Activated CD8-positive, alpha-beta memory T cell treated with anti-CD3 and anti-CD28 coated beads, Interleukin-2, amount 10 ng/mL, durations not matched to agents 7 days and 5 days (primary cell): ENCODE measurements around the gene CFAP43. TPM values are rescaled to one million over a fixed set of nuclear protein-coding genes. Genes with fewer than 3 reads are reported as not detected.
A peak's percentile ranks its signal among the peaks of the same experiment; 100 is the strongest.

ENCODE experiments used
- ATAC-seq: fragments of 150-1000 bp; cut with Tn5 transposase; one replicate; pipeline ENCODE4 v1.10.0; 2021; ENCODE audit warnings: moderate library complexity
- CTCF ChIA-PET: fragments of 350-600 bp; sonication (Branson Sonifier 250); formaldehyde crosslinking; loops from one replicate; lab custom pipeline; 2021; ENCODE audit warnings: antibody characterized with exemption; lab: Charles Lee
- DNase-seq: peaks from one replicate; pipeline ENCODE4 v3.0.0-alpha.2; 2020
- H3K27ac Mint-ChIP-seq: one replicate; pipeline ENCODE4 v1.8.0; 2021; ENCODE audit warnings: mild to moderate bottlenecking, mixed read lengths
- H3K27me3 Mint-ChIP-seq: one replicate; pipeline ENCODE4 v1.8.0; 2021; ENCODE audit warnings: mixed read lengths
- H3K36me3 Mint-ChIP-seq: one replicate; pipeline ENCODE4 v1.8.0; 2021; ENCODE audit warnings: mild to moderate bottlenecking, mixed read lengths
- H3K4me1 Mint-ChIP-seq: one replicate; pipeline ENCODE4 v1.8.0; 2021; ENCODE audit warnings: mixed read lengths
- H3K4me3 Mint-ChIP-seq: one replicate; pipeline ENCODE4 v1.8.0; 2021; ENCODE audit warnings: mild to moderate bottlenecking, moderate library complexity, mixed read lengths
- H3K9me3 Mint-ChIP-seq: one replicate; pipeline ENCODE4 v1.8.0; 2022; ENCODE audit warnings: low read depth, mixed read lengths
- total RNA-seq, 2 experiments: library from RNA; stranded (reverse); gene quantifications; one replicate each; pipeline ENCODE4 v1.2.3, GENCODE V29; 2021

The CFAP43 gene
- total RNA-seq, 2 experiments from 2014 or later = not detected

GRCh38 chr10:104139221-104139620 lies 92.9 kb downstream of the CFAP43 start:
- Mint-ChIP-seq H3K4me3 (no peak overlapping the region), H3K27me3 (peaks cover 41% of the 10 kb centered on the region), H3K9me3 (no peaks in the 10 kb centered on the region), H3K27ac (no peak overlapping the region), H3K36me3 (no peaks in the 10 kb centered on the region), H3K4me1 (no peaks in the 10 kb centered on the region)
- ATAC-seq (no peak), DNase-seq (no peak)
- CTCF ChIA-PET = interaction anchor here (0.8 to 1.4 kb wide), 3 partner anchors 8 to 251 kb away, joined by 3 to 7 read pairs (median 4); partner anchors contain the start of gene SFR1

GRCh38 chr10:104138131-104138530 lies 94.0 kb downstream of the CFAP43 start:
- Mint-ChIP-seq H3K4me3 (no peak overlapping the region), H3K27me3 (peaks cover 48% of the 10 kb centered on the region), H3K4me1 (no peaks in the 10 kb centered on the region), H3K36me3 (no peaks in the 10 kb centered on the region), H3K27ac (no peak overlapping the region), H3K9me3 (no peaks in the 10 kb centered on the region)
- CTCF ChIA-PET = interaction anchor here (1.2 to 1.4 kb wide), 2 partner anchors 9 to 250 kb away, joined by 4 to 7 read pairs; no protein-coding TSS in a partner anchor
- DNase-seq (no peak), ATAC-seq (no peak)

- CTCF ChIA-PET = interaction anchor here (0.7 kb wide), 1 partner anchor 9 kb away, joined by 3 read pairs; no protein-coding TSS in a partner anchor
- Mint-ChIP-seq H3K27ac (no peak overlapping the region), H3K27me3 (peaks cover 22% of the 10 kb centered on the region), H3K36me3 (peaks cover 11% of the 10 kb centered on the region), H3K4me3 (no peak overlapping the region), H3K9me3 (no peaks in the 10 kb centered on the region), H3K4me1 (peaks cover 4% of the 10 kb centered on the region)
- DNase-seq = no peak
- ATAC-seq = no peak
These were observed 102.1 kb downstream of the CFAP43 start for GRCh38 chr10:104130041-104130440.

- Mint-ChIP-seq H3K27me3 (peaks cover 8% of the 10 kb centered on the region), H3K9me3 (no peaks in the 10 kb centered on the region), H3K4me1 (peaks cover 13% of the 10 kb centered on the region), H3K4me3 (no peak overlapping the region), H3K36me3 (peaks cover 16% of the 10 kb centered on the region), H3K27ac (no peak overlapping the region)
- DNase-seq (no peak), ATAC-seq (no peak)
- CTCF ChIA-PET = interaction anchor here (0.6 to 1.4 kb wide), 2 partner anchors 13 to 486 kb away, joined by 3 to 5 read pairs; no protein-coding TSS in a partner anchor
These were observed 104.0 kb downstream of the CFAP43 start for GRCh38 chr10:104128214-104128613.

- Mint-ChIP-seq H3K4me1 (peaks cover 19% of the 10 kb centered on the region), H3K36me3 (peaks cover 16% of the 10 kb centered on the region), H3K9me3 (no peaks in the 10 kb centered on the region), H3K4me3 (no peak overlapping the region), H3K27me3 (no peaks in the 10 kb centered on the region), H3K27ac (no peak overlapping the region)
- ATAC-seq = peak; percentile 39
- DNase-seq = no peak
- CTCF ChIA-PET = interaction anchor here (1.1 to 1.5 kb wide), 3 partner anchors 12 to 239 kb away, joined by 3 to 8 read pairs (median 5); no protein-coding TSS in a partner anchor
These were observed 104.8 kb downstream of the CFAP43 start for GRCh38 chr10:104127411-104127810.

- H3K4me1 Mint-ChIP-seq = peaks cover 33% of the 10 kb centered on the region
- CTCF ChIA-PET = interaction anchor here (0.6 to 5.1 kb wide), 8 partner anchors 140 to 411 kb away, joined by 3 to 31 read pairs (median 4); no protein-coding TSS in a partner anchor
- no peaks in the 10 kb centered on the region for H3K27me3 Mint-ChIP-seq
- no peak for DNase-seq
- H3K27ac Mint-ChIP-seq = peak overlapping the region; percentile 45
- no peaks in the 10 kb centered on the region for H3K9me3 Mint-ChIP-seq
- peaks cover 16% of the 10 kb centered on the region for H3K36me3 Mint-ChIP-seq
- no peak for ATAC-seq
- H3K4me3 Mint-ChIP-seq = peak overlapping the region; percentile 82
These were observed 108.8 kb downstream of the CFAP43 start for GRCh38 chr10:104123397-104123796.

- Mint-ChIP-seq H3K27ac (peak overlapping the region; percentile 97), H3K36me3 (peaks cover 16% of the 10 kb centered on the region), H3K27me3 (peaks cover 3% of the 10 kb centered on the region), H3K4me3 (peak overlapping the region; percentile 82), H3K9me3 (no peaks in the 10 kb centered on the region), H3K4me1 (peaks cover 33% of the 10 kb centered on the region)
- DNase-seq (no peak), ATAC-seq (no peak)
- CTCF ChIA-PET = interaction anchor here (0.6 to 5.1 kb wide), 31 partner anchors 9 to 464 kb away, joined by 3 to 31 read pairs (median 4); partner anchors contain the start of gene SLK
These were observed 109.7 kb downstream of the CFAP43 start for GRCh38 chr10:104122225-104123107.

- peaks cover 16% of the 10 kb centered on the region for H3K36me3 Mint-ChIP-seq
- CTCF ChIA-PET = interaction anchor here (0.7 to 5.1 kb wide), 35 partner anchors 8 to 463 kb away, joined by 3 to 31 read pairs (median 4); partner anchors contain the start of gene SLK
- peak; percentile 96 for ATAC-seq
- H3K9me3 Mint-ChIP-seq = no peaks in the 10 kb centered on the region
- peak within 1 kb of the TSS; percentile 97 for H3K27ac Mint-ChIP-seq
- peaks cover 33% of the 10 kb centered on the region for H3K4me1 Mint-ChIP-seq
- peaks cover 7% of the 10 kb centered on the region for H3K27me3 Mint-ChIP-seq
- H3K4me3 Mint-ChIP-seq = peak within 1 kb of the TSS; percentile 82
- DNase-seq = peak; percentile 99
These were observed 110.5 kb downstream of the CFAP43 start, which contains the start of gene SFR1 for GRCh38 chr10:104121485-104122224. Gene SFR1 (plus strand): TSS chr10:104122171. CDS start chr10:104122184, 13 bp downstream.

GRCh38 chr10:104120903-104121484 lies 111.2 kb downstream of the CFAP43 start:
- Mint-ChIP-seq H3K4me3 (peak overlapping the region; percentile 82), H3K4me1 (peaks cover 33% of the 10 kb centered on the region), H3K36me3 (peaks cover 11% of the 10 kb centered on the region), H3K9me3 (no peaks in the 10 kb centered on the region), H3K27me3 (peaks cover 7% of the 10 kb centered on the region), H3K27ac (peak overlapping the region; percentile 97)
- ATAC-seq = peak; percentile 24
- CTCF ChIA-PET = interaction anchor here (0.7 to 5.1 kb wide), 29 partner anchors 9 to 408 kb away, joined by 3 to 31 read pairs (median 4); partner anchors contain the start of gene SLK
- peak; percentile 91 for DNase-seq

- Mint-ChIP-seq H3K36me3 (peaks cover 10% of the 10 kb centered on the region), H3K27ac (peak overlapping the region; percentile 97), H3K4me1 (peaks cover 33% of the 10 kb centered on the region), H3K27me3 (peaks cover 7% of the 10 kb centered on the region), H3K9me3 (no peaks in the 10 kb centered on the region), H3K4me3 (peak overlapping the region; percentile 82)
- DNase-seq (no peak), ATAC-seq (no peak)
- CTCF ChIA-PET = interaction anchor here (0.8 to 5.1 kb wide), 13 partner anchors 10 to 233 kb away, joined by 3 to 31 read pairs (median 6); partner anchors contain the start of gene SLK
These were observed 111.7 kb downstream of the CFAP43 start for GRCh38 chr10:104120512-104120902.

GRCh38 chr10:104119996-104120395 lies 112.2 kb downstream of the CFAP43 start:
- Mint-ChIP-seq H3K4me3 (peak overlapping the region; percentile 82), H3K27me3 (peaks cover 7% of the 10 kb centered on the region)
- CTCF ChIA-PET = interaction anchor here (0.8 to 5.1 kb wide), 5 partner anchors 28 to 232 kb away, joined by 3 to 31 read pairs (median 5); no protein-coding TSS in a partner anchor

GRCh38 chr10:104117839-104118323 lies 114.3 kb downstream of the CFAP43 start:
- Mint-ChIP-seq H3K27ac (no peak overlapping the region), H3K4me1 (peaks cover 20% of the 10 kb centered on the region)
- CTCF ChIA-PET = no interaction called here

More at GRCh38 chr10:104119996-104120395, 112.2 kb downstream of the CFAP43 start:
- Mint-ChIP-seq H3K27ac (no peak overlapping the region), H3K9me3 (no peaks in the 10 kb centered on the region), H3K4me1 (peaks cover 28% of the 10 kb centered on the region), H3K36me3 (peaks cover 6% of the 10 kb centered on the region)
- ATAC-seq (no peak), DNase-seq (no peak)

More at GRCh38 chr10:104117839-104118323, 114.3 kb downstream of the CFAP43 start:
- Mint-ChIP-seq H3K4me3 (no peak overlapping the region), H3K9me3 (no peaks in the 10 kb centered on the region), H3K27me3 (peaks cover 9% of the 10 kb centered on the region), H3K36me3 (no peaks in the 10 kb centered on the region)
- ATAC-seq (no peak), DNase-seq (no peak)
